ENCODE measurements around the gene RS1. TPM values are rescaled to one million over a fixed set of nuclear protein-coding genes. Genes with fewer than 3 reads are reported as not detected.

RS1 gene
- total RNA-seq, 4 donors from 2014 or later, result not detected

DNA sequence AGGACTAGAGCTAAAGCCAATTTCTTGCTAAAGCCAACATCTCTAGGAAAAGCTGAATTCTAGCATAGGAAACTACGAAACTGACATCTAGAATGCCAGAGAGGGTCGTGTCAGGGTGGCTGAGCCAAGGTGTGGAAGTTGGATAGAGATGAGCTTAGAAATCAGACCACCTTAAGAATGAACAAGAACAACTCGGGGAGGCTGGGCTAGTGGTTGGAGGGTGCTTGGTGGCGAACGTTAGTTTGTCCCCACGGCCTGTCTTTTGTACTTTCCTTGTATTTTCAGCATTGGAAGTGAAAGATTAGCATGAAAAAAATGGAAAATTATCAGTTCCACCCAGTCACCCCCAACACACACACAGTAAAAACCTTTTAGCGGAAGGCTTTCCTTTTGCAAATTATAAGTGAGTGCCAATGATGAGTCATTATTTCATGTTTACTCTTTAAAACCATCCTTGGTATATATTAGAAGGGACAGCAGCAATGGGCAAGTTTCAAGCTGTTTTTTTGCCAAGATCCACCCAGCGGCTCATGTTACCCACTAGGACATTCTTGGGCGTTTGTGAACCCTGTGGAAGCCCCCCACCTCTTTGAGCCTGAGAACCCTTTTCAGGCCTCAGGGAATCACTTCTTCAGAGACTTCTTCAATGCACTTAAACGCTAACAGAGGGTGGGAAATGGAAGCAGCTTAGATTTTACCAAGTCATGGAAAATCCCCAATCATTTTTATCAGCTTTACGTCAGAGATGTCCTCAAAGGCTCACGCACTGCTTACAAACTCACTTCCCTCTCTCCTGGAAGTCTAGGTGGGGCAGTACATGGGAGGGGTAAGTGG lies 30.7 kb upstream of the RS1 start:
- H3K36me3 ChIP-seq, result no peaks in the 10 kb centered on the region
- intact Hi-C loops (cut with DNase I; ENCODE audit: low total_unique reads), result no loop called here
- no peaks in the 10 kb centered on the region for H3K9me3 ChIP-seq
- no peak for DNase-seq
- no peak for ATAC-seq
- in situ Hi-C loops (cut with MboI; ENCODE audit: low sequenced_read_pairs in 4 of 4), result no loop called here
- H3K4me3 ChIP-seq, result no peak overlapping the region
- H3K27me3 ChIP-seq, result no peaks in the 10 kb centered on the region
- no peak overlapping the region for H3K27ac ChIP-seq
- no peak for TF ChIP-seq POLR2A (IDR thresholded peaks at IDR 0.05)
- TF ChIP-seq, protein P1, sequence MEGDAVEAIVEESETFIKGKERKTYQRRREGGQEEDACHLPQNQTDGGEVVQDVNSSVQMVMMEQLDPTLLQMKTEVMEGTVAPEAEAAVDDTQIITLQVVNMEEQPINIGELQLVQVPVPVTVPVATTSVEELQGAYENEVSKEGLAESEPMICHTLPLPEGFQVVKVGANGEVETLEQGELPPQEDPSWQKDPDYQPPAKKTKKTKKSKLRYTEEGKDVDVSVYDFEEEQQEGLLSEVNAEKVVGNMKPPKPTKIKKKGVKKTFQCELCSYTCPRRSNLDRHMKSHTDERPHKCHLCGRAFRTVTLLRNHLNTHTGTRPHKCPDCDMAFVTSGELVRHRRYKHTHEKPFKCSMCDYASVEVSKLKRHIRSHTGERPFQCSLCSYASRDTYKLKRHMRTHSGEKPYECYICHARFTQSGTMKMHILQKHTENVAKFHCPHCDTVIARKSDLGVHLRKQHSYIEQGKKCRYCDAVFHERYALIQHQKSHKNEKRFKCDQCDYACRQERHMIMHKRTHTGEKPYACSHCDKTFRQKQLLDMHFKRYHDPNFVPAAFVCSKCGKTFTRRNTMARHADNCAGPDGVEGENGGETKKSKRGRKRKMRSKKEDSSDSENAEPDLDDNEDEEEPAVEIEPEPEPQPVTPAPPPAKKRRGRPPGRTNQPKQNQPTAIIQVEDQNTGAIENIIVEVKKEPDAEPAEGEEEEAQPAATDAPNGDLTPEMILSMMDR (IDR thresholded peaks at IDR 0.05 in 4 of 5, conservative IDR thresholded peaks at IDR 0.05 in 1 of 5), result no peak
- no peaks in the 10 kb centered on the region for H3K4me1 ChIP-seq

DNA sequence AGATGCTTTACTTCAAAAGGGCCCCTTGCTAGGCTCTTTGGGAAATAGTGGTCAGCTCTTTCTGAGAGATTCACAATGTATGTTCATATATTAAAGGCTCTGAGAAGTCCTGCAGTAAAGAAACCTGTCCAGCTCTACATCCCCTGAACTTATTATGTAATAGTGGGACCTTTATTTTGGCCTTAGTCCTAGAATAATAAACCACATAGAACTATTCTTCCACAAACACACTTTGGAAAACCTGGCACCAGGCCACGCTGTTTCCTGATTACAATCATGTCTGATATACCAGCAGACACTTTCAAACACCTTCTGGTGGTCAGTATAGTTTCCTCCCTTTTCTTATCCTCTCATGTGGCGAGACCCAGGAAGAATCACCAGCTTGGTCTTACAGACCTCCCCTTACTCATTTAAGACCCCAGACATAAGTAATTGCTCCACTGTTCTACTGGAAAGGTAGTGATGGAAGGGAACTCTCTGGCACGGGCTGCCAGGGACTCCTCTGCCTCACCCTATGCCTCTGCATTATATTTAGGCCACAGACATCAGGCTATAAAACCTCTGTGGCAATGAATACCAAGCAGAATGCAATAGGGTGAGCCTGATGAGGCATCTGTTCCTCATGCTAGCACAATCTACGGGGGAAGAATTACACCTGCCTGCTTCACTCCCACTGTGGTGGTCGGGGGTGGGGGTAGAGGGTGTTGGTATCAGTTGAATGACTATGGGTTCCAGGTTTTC lies 29.9 kb upstream of the RS1 start:
- Histone ChIP-seq H3K27ac (no peak overlapping the region), H3K9me3 (no peaks in the 10 kb centered on the region), H3K27me3 (no peaks in the 10 kb centered on the region), H3K36me3 (no peaks in the 10 kb centered on the region), H3K4me1 (no peaks in the 10 kb centered on the region), H3K4me3 (no peak overlapping the region)
- no peak for ATAC-seq
- in situ Hi-C loops (cut with MboI; ENCODE audit: low sequenced_read_pairs in 4 of 4), result no loop called here
- intact Hi-C loops (cut with DNase I; ENCODE audit: low total_unique reads), result no loop called here
- no peak for DNase-seq
- no peak for TF ChIP-seq POLR2A (IDR thresholded peaks at IDR 0.05)
- TF ChIP-seq, protein P1 (IDR thresholded peaks at IDR 0.05 in 4 of 5, conservative IDR thresholded peaks at IDR 0.05 in 1 of 5), result no peak

DNA sequence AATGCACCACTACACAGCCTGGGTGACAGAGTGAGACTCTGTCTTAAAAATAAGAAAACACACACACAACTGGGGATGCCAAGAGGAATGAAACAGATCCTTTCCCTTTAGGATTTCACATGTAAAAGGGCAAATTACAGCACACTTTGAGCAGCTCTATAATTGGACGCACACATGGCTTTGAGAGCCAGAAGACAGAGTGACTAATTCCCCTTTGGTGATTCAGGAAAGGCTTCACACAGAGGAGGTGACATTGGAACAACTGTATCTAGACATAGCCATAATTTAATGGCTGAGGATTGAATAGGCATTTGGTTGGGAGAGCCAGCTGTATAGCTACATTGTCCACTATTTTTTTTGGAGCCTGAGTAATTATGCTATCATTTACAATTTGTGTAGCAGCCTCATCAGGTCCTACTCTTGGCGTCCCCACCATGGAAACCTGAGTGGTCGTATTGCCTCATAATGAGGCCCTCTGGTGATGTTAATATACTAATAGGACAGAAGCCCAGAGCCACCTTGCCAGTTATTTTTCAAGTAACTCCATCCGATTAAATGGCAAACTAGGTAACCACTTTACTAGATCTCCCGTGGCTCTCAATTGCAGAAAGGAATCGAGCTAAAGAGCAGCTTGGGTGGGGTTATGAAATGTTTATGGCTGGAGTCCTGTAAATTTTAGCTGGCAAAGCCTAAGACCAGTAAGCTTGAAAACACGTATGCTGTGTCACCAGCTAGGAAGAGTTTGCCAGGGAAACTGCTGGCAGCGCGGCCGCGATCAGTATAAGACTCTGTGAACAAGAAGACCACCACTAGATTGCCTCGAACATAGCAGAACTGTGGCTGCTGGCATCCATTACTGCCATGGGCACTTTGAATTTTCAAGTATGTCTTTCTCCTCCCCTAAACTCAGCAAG lies 27.1 kb upstream of the RS1 start:
- TF ChIP-seq, protein P1 (IDR thresholded peaks at IDR 0.05 in 4 of 5, conservative IDR thresholded peaks at IDR 0.05 in 1 of 5), result no peak
- no peak for TF ChIP-seq POLR2A (IDR thresholded peaks at IDR 0.05)
- Histone ChIP-seq H3K9me3 (no peaks in the 10 kb centered on the region), H3K4me3 (no peak overlapping the region), H3K27ac (peak overlapping the region; percentile 60 to 75 (median 72)), H3K4me1 (no peaks in the 10 kb centered on the region), H3K27me3 (no peaks in the 10 kb centered on the region), H3K36me3 (no peaks in the 10 kb centered on the region)
- intact Hi-C loops (cut with DNase I; ENCODE audit: low total_unique reads) (loop anchor here (2.0 kb wide), 4 partner anchors 22 to 196 kb away; no protein-coding TSS in a partner anchor), in situ Hi-C loops (cut with MboI; ENCODE audit: low sequenced_read_pairs in 4 of 4) (loop anchor here in 3 of 4 donors (25.0 kb wide), 2 partner anchors 188 to 287 kb away; no protein-coding TSS in a partner anchor)
- ATAC-seq (peak; percentile 89 to 92), DNase-seq (peak in 1 of 2 donors; percentile 22)

DNA sequence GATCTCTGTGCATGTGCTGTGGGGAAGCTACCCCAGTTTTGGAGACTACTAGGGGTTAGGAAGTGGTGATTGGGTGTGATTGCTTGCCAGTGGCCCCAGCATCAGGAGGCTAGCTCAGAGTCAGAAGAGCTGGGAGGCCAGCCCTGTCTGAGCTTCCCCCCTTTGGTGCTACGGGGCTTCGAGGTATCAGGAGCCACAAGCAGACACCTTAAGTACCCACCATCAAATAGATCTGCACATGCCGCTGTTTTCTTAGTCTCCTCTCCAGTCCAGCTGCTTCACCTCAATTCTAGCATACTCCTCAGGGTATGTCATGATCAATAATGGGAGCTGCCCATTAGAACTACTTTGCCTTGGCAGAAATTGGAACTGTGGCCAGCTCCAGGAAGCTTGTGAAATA lies 24.7 kb upstream of the RS1 start:
- H3K9me3 ChIP-seq, result no peaks in the 10 kb centered on the region
- H3K27me3 ChIP-seq, result no peaks in the 10 kb centered on the region
- no peak overlapping the region for H3K4me3 ChIP-seq
- ATAC-seq (no peak), DNase-seq (no peak)
- TF ChIP-seq, protein P1 (IDR thresholded peaks at IDR 0.05 in 4 of 5, conservative IDR thresholded peaks at IDR 0.05 in 1 of 5), result no peak
- TF ChIP-seq POLR2A (IDR thresholded peaks at IDR 0.05), result no peak
- H3K27ac ChIP-seq, result no peak overlapping the region
- H3K36me3 ChIP-seq, result no peaks in the 10 kb centered on the region
- in situ Hi-C loops (cut with MboI; ENCODE audit: low sequenced_read_pairs in 4 of 4), result loop anchor here in 3 of 4 donors (25.0 kb wide), 2 partner anchors 191 to 284 kb away; no protein-coding TSS in a partner anchor
- intact Hi-C loops (cut with DNase I; ENCODE audit: low total_unique reads), result no loop called here
- no peaks in the 10 kb centered on the region for H3K4me1 ChIP-seq
